GM12865 (cell line): Measurements from ENCODE around the gene ADCY1.

ENCODE experiments used
- DNase-seq: peaks from one replicate; pipeline ENCODE4 v3.0.0; 2010; ENCODE audit warnings: low read depth
- H3K4me3 ChIP-seq: 2 replicates; pipeline ENCODE4 v1.5.1; 2011; ENCODE audit warnings: mild to moderate bottlenecking, low read depth, low read length, control low read depth
- CTCF ChIP-seq: IDR thresholded peaks from 2 replicates; pipeline ENCODE4 v1.5.1; 2011; ENCODE audit warnings: low read length, control low read depth, low read depth, inconsistent platforms; ENCODE audit not compliant: insufficient read depth; ENCODE audit errors: missing control alignments

The ADCY1 gene

GRCh38 chr7:45692031-45692430, 117.9 kb downstream of the ADCY1 start:
- no peak overlapping the region for H3K4me3 ChIP-seq
- no peak for TF ChIP-seq CTCF
- DNase-seq, result no peak

GRCh38 chr7:45695249-45695995, 121.3 kb downstream of the ADCY1 start:
- no peak for TF ChIP-seq CTCF
- no peak for DNase-seq

GRCh38 chr7:45696476-45696875, 122.3 kb downstream of the ADCY1 start:
- DNase-seq, result no peak
- no peak for TF ChIP-seq CTCF
- no peak overlapping the region for H3K4me3 ChIP-seq

More at GRCh38 chr7:45695249-45695995, 121.3 kb downstream of the ADCY1 start:
- H3K4me3 ChIP-seq, result no peak overlapping the region

- no peak for TF ChIP-seq CTCF
- H3K4me3 ChIP-seq, result no peak overlapping the region
- DNase-seq, result no peak
Observed at GRCh38 chr7:45697576-45698136, 123.5 kb downstream of the ADCY1 start.

- no peak for TF ChIP-seq CTCF
- no peak overlapping the region for H3K4me3 ChIP-seq
- no peak for DNase-seq
Observed at GRCh38 chr7:45698303-45699014, 124.3 kb downstream of the ADCY1 start.

- TF ChIP-seq CTCF, result no peak
- H3K4me3 ChIP-seq, result no peak overlapping the region
- no peak for DNase-seq
Observed at GRCh38 chr7:45699015-45699309, 124.8 kb downstream of the ADCY1 start.
